ENCODE results near the gene PITPNM3. TPM values are rescaled to one million over a fixed set of nuclear protein-coding genes. Genes with fewer than 3 reads are reported as not detected.

Gene PITPNM3
- total RNA-seq, 2 experiments from 2014 or later, result 0.64 to 0.77 TPM

- no peaks in the 10 kb centered on the region for H3K4me1 Mint-ChIP-seq
- H3K27me3 Mint-ChIP-seq, result no peaks in the 10 kb centered on the region
- H3K9me3 Mint-ChIP-seq, result no peaks in the 10 kb centered on the region
- no peak for DNase-seq
- no peak overlapping the region for H3K27ac Mint-ChIP-seq
- no peaks in the 10 kb centered on the region for H3K36me3 Mint-ChIP-seq
- H3K4me3 Mint-ChIP-seq, result no peak overlapping the region
- no peak for ATAC-seq (ENCODE audit: low read depth)
- POLR2A ChIA-PET, result no interaction called here
These were observed 88.8 kb downstream of the PITPNM3 start for GRCh38 chr17:6467567-6467966.

- H3K4me3 Mint-ChIP-seq, result no peak overlapping the region
- POLR2A ChIA-PET, result no interaction called here
- H3K9me3 Mint-ChIP-seq, result no peaks in the 10 kb centered on the region
- no peaks in the 10 kb centered on the region for H3K36me3 Mint-ChIP-seq
- DNase-seq (no peak), ATAC-seq (ENCODE audit: low read depth) (no peak)
- peaks cover 9% of the 10 kb centered on the region for H3K4me1 Mint-ChIP-seq
- H3K27ac Mint-ChIP-seq, result no peak overlapping the region
- H3K27me3 Mint-ChIP-seq, result no peaks in the 10 kb centered on the region
These were observed 91.0 kb downstream of the PITPNM3 start for GRCh38 chr17:6465206-6466003.

- H3K9me3 Mint-ChIP-seq, result no peaks in the 10 kb centered on the region
- no peak overlapping the region for H3K4me3 Mint-ChIP-seq
- H3K36me3 Mint-ChIP-seq, result no peaks in the 10 kb centered on the region
- ATAC-seq (ENCODE audit: low read depth) (no peak), DNase-seq (no peak)
- POLR2A ChIA-PET, result no interaction called here
- H3K27me3 Mint-ChIP-seq, result no peaks in the 10 kb centered on the region
- H3K4me1 Mint-ChIP-seq, result peaks cover 9% of the 10 kb centered on the region
- no peak overlapping the region for H3K27ac Mint-ChIP-seq
These were observed 91.8 kb downstream of the PITPNM3 start for GRCh38 chr17:6464446-6465041.

GRCh38 chr17:6463616-6464445 is 92.5 kb downstream of the PITPNM3 start:
- POLR2A ChIA-PET, result no interaction called here

GRCh38 chr17:6462692-6463091 is 93.7 kb downstream of the PITPNM3 start:
- no peaks in the 10 kb centered on the region for H3K36me3 Mint-ChIP-seq
- no peaks in the 10 kb centered on the region for H3K27me3 Mint-ChIP-seq
- ATAC-seq (ENCODE audit: low read depth) (no peak), DNase-seq (no peak)
- POLR2A ChIA-PET, result no interaction called here
- no peaks in the 10 kb centered on the region for H3K9me3 Mint-ChIP-seq
- no peak overlapping the region for H3K4me3 Mint-ChIP-seq
- H3K4me1 Mint-ChIP-seq, result peaks cover 9% of the 10 kb centered on the region
- no peak overlapping the region for H3K27ac Mint-ChIP-seq

More at GRCh38 chr17:6463616-6464445, 92.5 kb downstream of the PITPNM3 start:
- Mint-ChIP-seq H3K27ac (no peak overlapping the region), H3K9me3 (no peaks in the 10 kb centered on the region), H3K4me1 (peaks cover 9% of the 10 kb centered on the region), H3K27me3 (no peaks in the 10 kb centered on the region), H3K4me3 (no peak overlapping the region), H3K36me3 (no peaks in the 10 kb centered on the region)
- DNase-seq (no peak), ATAC-seq (ENCODE audit: low read depth) (no peak)

GRCh38 chr17:6461792-6462524 is 94.4 kb downstream of the PITPNM3 start:
- Mint-ChIP-seq H3K27me3 (peaks cover 3% of the 10 kb centered on the region), H3K4me1 (peaks cover 12% of the 10 kb centered on the region), H3K4me3 (no peak overlapping the region), H3K9me3 (no peaks in the 10 kb centered on the region), H3K36me3 (no peaks in the 10 kb centered on the region), H3K27ac (peak overlapping the region; percentile 5)
- DNase-seq (no peak), ATAC-seq (ENCODE audit: low read depth) (no peak)
- POLR2A ChIA-PET, result no interaction called here

GRCh38 chr17:6461246-6461645 is 95.1 kb downstream of the PITPNM3 start:
- ATAC-seq (ENCODE audit: low read depth), result no peak
- H3K27me3 Mint-ChIP-seq, result peaks cover 3% of the 10 kb centered on the region
- no peaks in the 10 kb centered on the region for H3K36me3 Mint-ChIP-seq
- no peaks in the 10 kb centered on the region for H3K9me3 Mint-ChIP-seq
- POLR2A ChIA-PET, result no interaction called here
- DNase-seq, result no peak
- H3K4me3 Mint-ChIP-seq, result no peak overlapping the region
- H3K4me1 Mint-ChIP-seq, result peaks cover 15% of the 10 kb centered on the region
- no peak overlapping the region for H3K27ac Mint-ChIP-seq

- no peaks in the 10 kb centered on the region for H3K9me3 Mint-ChIP-seq
- no peaks in the 10 kb centered on the region for H3K36me3 Mint-ChIP-seq
- peaks cover 3% of the 10 kb centered on the region for H3K27me3 Mint-ChIP-seq
- H3K27ac Mint-ChIP-seq, result no peak overlapping the region
- POLR2A ChIA-PET, result no interaction called here
- ATAC-seq (ENCODE audit: low read depth) (no peak), DNase-seq (no peak)
- peaks cover 15% of the 10 kb centered on the region for H3K4me1 Mint-ChIP-seq
- H3K4me3 Mint-ChIP-seq, result no peak overlapping the region
These were observed 95.7 kb downstream of the PITPNM3 start for GRCh38 chr17:6460531-6461161.

- no peak for ATAC-seq (ENCODE audit: low read depth)
- no peak for DNase-seq
- no peaks in the 10 kb centered on the region for H3K36me3 Mint-ChIP-seq
- peaks cover 9% of the 10 kb centered on the region for H3K27me3 Mint-ChIP-seq
- H3K4me3 Mint-ChIP-seq, result no peak overlapping the region
- H3K27ac Mint-ChIP-seq, result no peak overlapping the region
- POLR2A ChIA-PET, result no interaction called here
- H3K4me1 Mint-ChIP-seq, result peaks cover 15% of the 10 kb centered on the region
- no peaks in the 10 kb centered on the region for H3K9me3 Mint-ChIP-seq
These were observed 97.8 kb downstream of the PITPNM3 start for GRCh38 chr17:6458460-6458950.

GRCh38 chr17:6457688-6458459 is 98.5 kb downstream of the PITPNM3 start:
- ATAC-seq (ENCODE audit: low read depth), result no peak
- Mint-ChIP-seq H3K36me3 (no peaks in the 10 kb centered on the region), H3K9me3 (no peaks in the 10 kb centered on the region), H3K27ac (no peak overlapping the region), H3K4me1 (peaks cover 18% of the 10 kb centered on the region), H3K27me3 (peaks cover 15% of the 10 kb centered on the region), H3K4me3 (no peak overlapping the region)
- POLR2A ChIA-PET, result no interaction called here
- DNase-seq, result no peak

- H3K27ac Mint-ChIP-seq, result no peak overlapping the region
- no peaks in the 10 kb centered on the region for H3K36me3 Mint-ChIP-seq
- H3K4me3 Mint-ChIP-seq, result no peak overlapping the region
- DNase-seq (no peak), ATAC-seq (ENCODE audit: low read depth) (no peak)
- H3K27me3 Mint-ChIP-seq, result peaks cover 16% of the 10 kb centered on the region
- POLR2A ChIA-PET, result no interaction called here
- peaks cover 13% of the 10 kb centered on the region for H3K4me1 Mint-ChIP-seq
- no peaks in the 10 kb centered on the region for H3K9me3 Mint-ChIP-seq
These were observed 99.3 kb downstream of the PITPNM3 start for GRCh38 chr17:6456914-6457687.

GRCh38 chr17:6456321-6456720 is 100.0 kb downstream of the PITPNM3 start:
- no peaks in the 10 kb centered on the region for H3K9me3 Mint-ChIP-seq
- no peak for ATAC-seq (ENCODE audit: low read depth)

More at GRCh38 chr17:6456321-6456720, 100.0 kb downstream of the PITPNM3 start:
- Mint-ChIP-seq H3K4me1 (peaks cover 8% of the 10 kb centered on the region), H3K36me3 (no peaks in the 10 kb centered on the region), H3K4me3 (no peak overlapping the region), H3K27ac (no peak overlapping the region), H3K27me3 (peaks cover 18% of the 10 kb centered on the region)
- POLR2A ChIA-PET, result no interaction called here
- DNase-seq, result no peak
